ENCODE measurements around the gene SOBP. TPM values are rescaled to one million over a fixed set of nuclear protein-coding genes. Genes with fewer than 3 reads are reported as not detected.

The SOBP gene
- total and polyA plus RNA-seq, 2 donors (not counting 1 experiment from before 2014, with no cell fraction given): 0.82 to 1.5 TPM

- WGBS (ENCODE audit: insufficient coverage): 100% methylated on average over 2 of the region's 11 CpGs
- Histone ChIP-seq H3K9ac (ENCODE audit: low read length) (no peak overlapping the region), H3K4me2 (replicated peaks; ENCODE audit: low read depth, low read length, poor library complexity, severe bottlenecking) (no peak overlapping the region), H3K27me3 (replicated peaks in 1 of 4; ENCODE audit: control extremely low read depth in 1 of 4, control insufficient read depth in 3 of 4, insufficient read depth in 4 of 4, low read length in 3 of 4) (no peaks in the 10 kb centered on the region), H3K9me3 (ENCODE audit: control extremely low read depth in 1 of 3, control insufficient read depth in 2 of 3, insufficient read depth in 1 of 3, low read length in 2 of 3) (no peaks in the 10 kb centered on the region), H3K4me3 (ENCODE audit: control extremely low read depth in 1 of 5, extremely low read depth in 1 of 5, insufficient read depth in 1 of 5, low read depth in 2 of 5, low read length in 4 of 5) (no peak overlapping the region), H3K79me2 (ENCODE audit: control insufficient read depth, insufficient read depth, low read length) (no peaks in the 10 kb centered on the region), H2AFZ (ENCODE audit: insufficient read depth, low read depth, low read length, poor library complexity, severe bottlenecking) (no peak overlapping the region), H3K27ac (ENCODE audit: low read length in 2 of 2) (no peak overlapping the region), H3K36me3 (replicated peaks in 1 of 2; ENCODE audit: control extremely low read depth in 1 of 2, control insufficient read depth in 1 of 2, extremely low read depth in 1 of 2, insufficient read depth in 2 of 2, low read length in 1 of 2) (no peaks in the 10 kb centered on the region), H3K4me1 (ENCODE audit: control insufficient read depth in 2 of 2, insufficient read depth in 2 of 2, low read length in 2 of 2) (no peaks in the 10 kb centered on the region), H4K20me1 (ENCODE audit: control insufficient read depth, insufficient read depth, low read length, poor library complexity, severe bottlenecking) (no peaks in the 10 kb centered on the region)
- Mint-ChIP-seq H3K9me3 (ENCODE audit: insufficient read depth) (no peaks in the 10 kb centered on the region), H3K27ac (no peak overlapping the region), H3K4me3 (no peak overlapping the region), H3K4me1 (peaks cover 2% of the 10 kb centered on the region), H3K27me3 (no peaks in the 10 kb centered on the region)
- POLR2A ChIA-PET: no interaction called here
- TF ChIP-seq EZH2 (IDR thresholded peaks at IDR 0.05; ENCODE audit: borderline replicate concordance, insufficient read depth, low read depth, low read length, poor library complexity, severe bottlenecking): no peak
- no peak for TF ChIP-seq CTCF (IDR thresholded peaks at IDR 0.05)
- intact Hi-C loops (cut with micrococcal nuclease): no loop called here
- ATAC-seq (ENCODE audit: low read depth) (no peak), DNase-seq (no peak)
- CTCF ChIA-PET: no interaction called here
These were observed 43.6 kb downstream of the SOBP start for GRCh38 chr6:107533415-107534059.

- peaks cover 2% of the 10 kb centered on the region for H3K4me1 Mint-ChIP-seq
- ChIA-PET CTCF (no interaction called here), POLR2A (no interaction called here)
- H3K4me3 Mint-ChIP-seq: no peak overlapping the region
- ATAC-seq (ENCODE audit: low read depth): no peak
- H4K20me1 ChIP-seq (ENCODE audit: control insufficient read depth, insufficient read depth, low read length, poor library complexity, severe bottlenecking): no peaks in the 10 kb centered on the region
- peaks cover 4% of the 10 kb centered on the region for H3K27me3 Mint-ChIP-seq
- no peaks in the 10 kb centered on the region for H3K9me3 Mint-ChIP-seq (ENCODE audit: insufficient read depth)
- DNase-seq: no peak
- TF ChIP-seq EZH2 (IDR thresholded peaks at IDR 0.05; ENCODE audit: borderline replicate concordance, insufficient read depth, low read depth, low read length, poor library complexity, severe bottlenecking) (no peak), CTCF (IDR thresholded peaks at IDR 0.05) (no peak)
- H3K4me2 ChIP-seq (replicated peaks; ENCODE audit: low read depth, low read length, poor library complexity, severe bottlenecking): no peak overlapping the region
- intact Hi-C loops (cut with micrococcal nuclease): no loop called here
- no peaks in the 10 kb centered on the region for H3K9me3 ChIP-seq (ENCODE audit: control extremely low read depth in 1 of 3, control insufficient read depth in 2 of 3, insufficient read depth in 1 of 3, low read length in 2 of 3)
- H3K9ac ChIP-seq (ENCODE audit: low read length): no peak overlapping the region
- no peak overlapping the region for H3K27ac ChIP-seq (ENCODE audit: low read length in 2 of 2)
- no peaks in the 10 kb centered on the region for H3K36me3 ChIP-seq (replicated peaks in 1 of 2; ENCODE audit: control extremely low read depth in 1 of 2, control insufficient read depth in 1 of 2, extremely low read depth in 1 of 2, insufficient read depth in 2 of 2, low read length in 1 of 2)
- peaks cover 0 to 2% (median 0%) of the 10 kb centered on the region in 4 experiments for H3K27me3 ChIP-seq (replicated peaks in 1 of 4; ENCODE audit: control extremely low read depth in 1 of 4, control insufficient read depth in 3 of 4, insufficient read depth in 4 of 4, low read length in 3 of 4)
- no CpG with 5 or more reads among the region's 5 CpGs for WGBS (ENCODE audit: insufficient coverage)
- no peak overlapping the region for H3K4me3 ChIP-seq (ENCODE audit: control extremely low read depth in 1 of 5, extremely low read depth in 1 of 5, insufficient read depth in 1 of 5, low read depth in 2 of 5, low read length in 4 of 5)
- no peak overlapping the region for H3K27ac Mint-ChIP-seq
- no peak overlapping the region for H2AFZ ChIP-seq (ENCODE audit: insufficient read depth, low read depth, low read length, poor library complexity, severe bottlenecking)
- H3K79me2 ChIP-seq (ENCODE audit: control insufficient read depth, insufficient read depth, low read length): no peaks in the 10 kb centered on the region
- H3K4me1 ChIP-seq (ENCODE audit: control insufficient read depth in 2 of 2, insufficient read depth in 2 of 2, low read length in 2 of 2): no peaks in the 10 kb centered on the region
These were observed 44.7 kb downstream of the SOBP start for GRCh38 chr6:107534571-107535141.
